ENCODE results near the gene DGKI. TPM values are rescaled to one million over a fixed set of nuclear protein-coding genes. Genes with fewer than 3 reads are reported as not detected.
A peak's percentile ranks its signal among the peaks of the same experiment; 100 is the strongest.

Gene DGKI
- total RNA-seq, 1 experiment from 2014 or later: not detected

- Histone ChIP-seq H3K27ac (ENCODE audit: low read length) (no peak within 1 kb of the TSS), H3K4me3 (ENCODE audit: low read depth in 2 of 2, low read length in 2 of 2) (peak within 1 kb of the TSS; percentile 30 to 43), H3K4me1 (ENCODE audit: control insufficient read depth, insufficient read depth, low read length) (no peaks in the 10 kb centered on the region), H3K27me3 (ENCODE audit: control insufficient read depth, insufficient read depth, low read length) (peaks cover 3% of the 10 kb centered on the region; the same call in 1 of the 2 replicates), H3K36me3 (ENCODE audit: control insufficient read depth, insufficient read depth, low read length) (no peaks in the 10 kb centered on the region), H3K9me3 (ENCODE audit: control insufficient read depth, insufficient read depth, low read depth, low read length) (no peaks in the 10 kb centered on the region)
- DNase-seq (ENCODE audit: low read depth, low spot score): no peak
- in situ Hi-C loops (cut with HindIII; ENCODE audit: low pct_unique_long_range_greater_than_20kb, low sequenced_read_pairs): no loop called here
- no TSS peak for BruUV-seq (replicated peaks)
- ChIA-PET CTCF (no interaction called here), POLR2A (no interaction called here)
- TF ChIP-seq CTCF (IDR thresholded peaks at IDR 0.05) (no peak), POLR2AphosphoS5 (IDR thresholded peaks at IDR 0.05; ENCODE audit: low read depth, low read length) (no peak), SIN3A (IDR thresholded peaks at IDR 0.05; ENCODE audit: borderline replicate concordance, insufficient read depth, low read depth, low read length) (no peak), REST (IDR thresholded peaks at IDR 0.05; ENCODE audit: insufficient read depth in 1 of 2, low read depth in 2 of 2, low read length in 1 of 2) (no peak), TCF7L2 (IDR thresholded peaks at IDR 0.05; ENCODE audit: low read depth, low read length) (no peak)
- peak; percentile 80 for ATAC-seq
- intact Hi-C loops (cut with micrococcal nuclease; ENCODE audit: unreplicated experiment): no loop called here
Observed at GRCh38 chr7:137343281-137343841, 503.4 kb downstream of the DGKI start, which contains the start of gene PTN. PTN (minus strand) TSS chr7:137343733; CDS start chr7:137254973, 88,760 bp downstream.

GRCh38 chr7:137342828-137343261 lies 503.9 kb downstream of the DGKI start:
- ATAC-seq (peak; percentile 34; the same call in 1 of the 2 replicates), DNase-seq (ENCODE audit: low read depth, low spot score) (no peak)
- BruUV-seq (replicated peaks): no TSS peak
- no peak for TF ChIP-seq REST (IDR thresholded peaks at IDR 0.05; ENCODE audit: insufficient read depth in 1 of 2, low read depth in 2 of 2, low read length in 1 of 2)
- TF ChIP-seq POLR2AphosphoS5 (IDR thresholded peaks at IDR 0.05; ENCODE audit: low read depth, low read length): no peak
- TF ChIP-seq TCF7L2 (IDR thresholded peaks at IDR 0.05; ENCODE audit: low read depth, low read length): no peak
- no peak for TF ChIP-seq SIN3A (IDR thresholded peaks at IDR 0.05; ENCODE audit: borderline replicate concordance, insufficient read depth, low read depth, low read length)
- TF ChIP-seq CTCF (IDR thresholded peaks at IDR 0.05): no peak
- Histone ChIP-seq H3K4me1 (ENCODE audit: control insufficient read depth, insufficient read depth, low read length) (no peaks in the 10 kb centered on the region), H3K36me3 (ENCODE audit: control insufficient read depth, insufficient read depth, low read length) (no peaks in the 10 kb centered on the region), H3K9me3 (ENCODE audit: control insufficient read depth, insufficient read depth, low read depth, low read length) (no peaks in the 10 kb centered on the region), H3K27me3 (ENCODE audit: control insufficient read depth, insufficient read depth, low read length) (peaks cover 3% of the 10 kb centered on the region; the same call in 1 of the 2 replicates), H3K4me3 (ENCODE audit: low read depth in 2 of 2, low read length in 2 of 2) (peak overlapping the region; percentile 30 to 43), H3K27ac (ENCODE audit: low read length) (no peak overlapping the region)
- POLR2A ChIA-PET: no interaction called here
- CTCF ChIA-PET: no interaction called here
- intact Hi-C loops (cut with micrococcal nuclease; ENCODE audit: unreplicated experiment): no loop called here
- in situ Hi-C loops (cut with HindIII; ENCODE audit: low pct_unique_long_range_greater_than_20kb, low sequenced_read_pairs): no loop called here
